DMS 273 (cell line): ENCODE data around the gene NOL9.
"Not testable (repeated sequence)": the region's sequence is repeated elsewhere in the genome, so short reads cannot be mapped to it uniquely, and the experiment has no call there.

Experiments
- DNase-seq: peaks from one replicate; lab custom pipeline; 2025; ENCODE audit not compliant: unreplicated experiment; lab: John Stamatoyannopoulos, UW

Gene NOL9

DNA sequence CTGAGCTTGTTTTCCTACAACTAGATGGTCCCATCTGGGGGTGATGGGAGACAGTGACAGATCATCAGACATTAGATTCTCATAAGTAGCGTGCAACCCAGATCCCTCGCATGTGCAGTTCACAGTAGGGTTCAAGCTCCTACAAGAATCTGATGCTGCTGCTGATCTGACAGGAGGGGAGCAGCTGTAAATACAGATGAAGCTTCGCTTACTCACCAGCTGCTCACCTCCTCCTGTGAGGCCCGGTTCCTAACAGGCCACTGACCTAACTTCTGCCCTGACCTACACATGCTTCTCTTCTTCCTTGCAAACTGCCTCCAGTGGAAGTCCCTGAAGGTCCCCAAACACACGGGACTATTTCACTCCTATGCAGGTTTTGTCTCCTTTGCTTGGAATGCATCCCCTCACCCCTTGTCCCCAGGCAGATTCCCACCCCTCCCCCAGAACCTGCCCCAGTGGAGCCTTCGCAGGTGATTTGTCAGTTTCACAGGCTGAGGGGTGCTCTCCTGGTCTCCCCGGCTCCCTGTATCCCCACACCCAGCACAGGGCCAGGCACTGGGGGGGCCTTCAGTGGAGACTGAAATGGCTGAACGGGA, 19.8 kb upstream of the NOL9 start:
- DNase-seq: peak; percentile 57

GRCh38 chr1:6572653-6573383, 18.5 kb upstream of the NOL9 start:
- DNase-seq: no peak

GRCh38 chr1:6570987-6571386, 16.7 kb upstream of the NOL9 start:
- DNase-seq: no peak

DNA sequence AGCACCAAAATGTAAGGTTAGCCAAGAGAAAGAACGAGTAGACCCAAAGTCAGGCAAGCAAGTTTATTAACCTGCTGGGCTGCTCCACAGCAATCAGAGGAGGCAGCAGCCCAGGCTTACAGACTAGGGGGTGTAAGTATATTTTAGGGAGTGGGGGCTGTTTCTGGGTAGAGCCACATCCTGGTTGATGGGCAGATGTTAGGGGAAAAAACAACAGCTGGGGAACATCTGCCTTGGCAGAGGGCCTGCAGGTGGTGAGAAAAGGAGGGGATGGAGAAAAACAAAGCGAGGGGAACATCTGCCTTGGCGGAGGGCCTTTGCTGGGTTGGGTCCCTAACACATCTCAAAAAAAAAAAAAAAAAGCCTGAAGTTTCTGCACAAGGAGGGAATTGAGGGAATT, 15.8 kb upstream of the NOL9 start:
- DNase-seq: peak; percentile 32

DNA sequence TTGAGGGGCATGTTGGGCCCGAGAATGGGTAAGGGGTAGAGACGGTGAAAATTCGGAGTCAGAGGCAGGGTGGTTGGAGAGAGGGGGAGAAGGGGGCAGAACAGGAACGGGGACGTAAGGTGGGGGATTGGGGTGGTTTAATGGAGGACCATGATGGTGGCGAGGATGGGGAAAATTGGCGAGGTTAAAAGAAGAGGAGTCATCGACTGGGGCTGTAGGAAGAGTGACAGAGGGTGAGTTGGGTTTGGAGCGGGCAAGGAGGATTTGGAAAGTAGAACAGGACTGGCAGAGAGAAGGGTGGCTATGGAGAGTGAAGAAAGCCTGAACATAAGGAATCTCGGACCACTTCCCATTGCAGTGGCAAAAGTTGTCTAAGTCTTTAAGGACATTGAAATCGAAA, 14.7 kb upstream of the NOL9 start:
- DNase-seq: no peak

DNA sequence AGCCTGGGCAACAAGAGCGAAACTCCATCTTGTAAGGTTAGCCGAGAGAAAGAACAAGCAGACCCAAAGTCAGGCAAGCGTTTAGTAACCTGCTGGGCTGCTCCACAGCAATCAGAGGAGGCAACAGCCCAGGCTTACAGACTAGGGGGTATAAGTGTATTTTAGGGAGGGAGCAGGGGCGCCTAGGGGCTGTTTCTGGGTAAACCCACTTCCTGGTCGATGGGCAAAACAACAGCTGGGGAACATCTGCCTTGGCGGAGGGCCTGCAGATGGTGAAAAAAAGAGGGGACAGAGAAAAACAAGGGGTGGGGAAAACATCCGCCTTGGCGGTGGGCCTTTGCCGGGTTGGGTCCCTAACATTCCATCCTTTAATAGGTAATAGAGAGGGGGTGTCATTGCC, 6.0 kb upstream of the NOL9 start:
- no peak for DNase-seq

DNA sequence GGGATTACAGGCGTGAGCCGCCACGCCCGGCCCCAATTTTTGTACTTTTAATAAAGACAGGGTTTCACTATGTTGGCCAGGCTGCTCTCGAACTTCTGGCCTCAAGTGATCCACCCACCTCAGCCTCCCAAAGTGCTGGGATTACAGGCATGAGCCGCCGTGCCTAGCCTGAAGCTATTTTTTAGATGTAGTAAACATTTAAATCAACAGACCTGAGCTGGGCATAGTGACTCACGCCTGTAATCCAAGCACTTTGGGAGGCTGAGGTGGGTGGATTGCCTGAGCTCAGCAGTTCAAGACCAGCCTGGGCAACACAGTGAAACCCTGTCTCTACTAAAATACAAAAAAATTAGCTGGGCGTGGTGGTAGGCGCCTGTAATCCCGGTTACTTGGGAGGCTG, 4.8 kb upstream of the NOL9 start:
- not testable (repeated sequence) for DNase-seq

DNA sequence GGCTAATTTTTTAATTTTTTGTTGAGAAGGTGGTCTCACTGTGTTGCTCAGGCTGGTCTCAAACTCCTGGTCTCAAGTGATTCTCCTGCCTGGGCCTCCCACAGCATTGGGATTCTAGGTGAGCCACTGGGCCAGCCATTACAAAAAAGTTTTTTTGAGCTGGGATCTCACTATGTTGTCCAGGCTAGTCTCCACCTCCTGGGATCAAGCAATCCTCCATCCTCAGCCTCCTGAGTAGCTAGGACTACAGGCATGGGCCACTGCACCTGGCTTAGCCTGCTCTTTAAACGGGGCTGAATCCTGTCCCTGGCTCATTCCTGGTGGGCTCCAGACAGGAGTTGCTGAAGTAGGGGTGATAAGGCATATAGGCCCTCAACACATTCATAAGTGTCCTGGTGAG, 3.3 kb upstream of the NOL9 start:
- no peak for DNase-seq

GRCh38 chr1:6554907-6555778, 830 bp upstream of the NOL9 start, which contains the start of gene TAS1R1:
Gene TAS1R1 (plus strand): TSS chr1:6555307. CDS start chr1:6555374, 67 bp downstream.
- peak; percentile 44 for DNase-seq

- peak; percentile 27 for DNase-seq
Observed at GRCh38 chr1:6547301-6547700, 7.0 kb downstream of the NOL9 start.

- no peak for DNase-seq
Observed at GRCh38 chr1:6546326-6546725, 8.0 kb downstream of the NOL9 start.

DNA sequence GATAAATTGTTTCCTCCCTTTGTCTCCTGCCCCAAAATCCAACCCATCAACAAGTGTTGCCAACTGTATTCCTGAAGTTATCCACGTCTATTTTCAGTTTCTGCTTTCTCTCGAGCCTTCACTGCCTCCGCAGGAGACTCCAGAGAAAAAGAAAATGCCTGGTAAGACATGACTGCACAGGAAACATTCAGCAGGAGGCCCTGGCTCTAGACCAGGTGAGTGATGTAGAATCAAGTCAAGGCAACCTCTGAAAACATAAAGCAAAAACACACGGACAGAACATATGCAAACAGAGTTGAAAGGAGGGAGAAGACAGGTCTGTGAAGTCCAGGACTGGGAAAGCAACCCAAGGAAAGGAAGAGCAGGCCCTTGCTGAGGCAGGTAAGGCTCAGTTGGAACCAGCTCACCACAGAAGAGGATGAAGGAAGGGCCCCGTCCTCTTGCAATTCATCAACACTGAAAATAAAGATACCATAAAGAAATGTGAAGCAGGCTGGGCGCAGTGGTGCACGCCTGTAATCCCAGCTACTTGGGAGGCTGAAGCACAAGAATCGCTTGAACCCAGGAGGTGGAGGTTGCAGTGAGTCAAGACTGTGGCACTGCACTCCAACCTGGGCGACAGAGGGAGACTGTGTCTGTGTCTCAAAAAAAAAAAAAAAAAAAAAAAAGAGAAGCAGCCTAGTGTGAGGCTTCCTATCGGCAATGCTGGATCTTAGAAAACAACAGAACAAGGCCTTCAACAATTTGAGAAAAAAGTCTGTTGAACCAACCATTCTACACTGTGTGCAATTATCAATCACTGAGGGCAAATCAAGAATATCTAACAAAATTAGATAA, 8.8 kb downstream of the NOL9 start:
- no peak for DNase-seq

DNA sequence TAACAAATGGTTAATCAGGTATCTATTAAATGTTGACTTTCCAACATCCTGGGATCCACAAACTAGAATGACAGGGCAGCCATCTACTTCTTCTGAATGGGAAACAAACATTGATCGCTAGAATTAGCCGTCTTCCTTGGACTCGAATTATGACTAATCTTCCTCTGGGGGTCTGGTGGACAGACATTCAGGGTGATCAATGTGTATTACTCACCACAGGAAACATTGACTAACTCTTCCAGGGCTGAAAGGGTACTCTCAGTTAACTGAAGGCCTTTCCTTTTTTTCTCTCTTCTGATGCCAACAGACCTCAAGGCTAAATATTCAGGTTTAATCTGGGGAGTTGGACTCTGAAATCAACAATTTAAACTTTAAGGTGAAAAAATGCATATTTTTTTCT, 9.5 kb downstream of the NOL9 start:
- DNase-seq: no peak

DNA sequence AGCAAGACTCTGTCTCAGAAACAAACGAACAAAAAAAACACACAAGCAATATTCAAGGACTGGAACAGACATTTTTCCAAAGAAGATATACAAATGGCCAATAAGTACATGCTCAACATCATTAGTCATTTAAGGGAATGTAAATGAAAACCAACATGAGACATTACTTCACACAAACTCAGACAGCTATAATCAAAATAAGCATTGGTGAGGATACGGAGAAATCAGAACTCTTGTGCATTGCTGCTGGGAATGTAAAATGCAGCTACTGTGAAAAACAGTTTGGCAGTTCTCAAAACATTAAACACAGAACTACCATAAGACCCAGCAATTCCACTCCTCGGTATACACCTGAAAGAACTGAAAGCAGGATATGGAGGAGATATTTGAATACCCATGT, 15.4 kb downstream of the NOL9 start:
- no peak for DNase-seq

GRCh38 chr1:6536291-6536690, 18.0 kb downstream of the NOL9 start:
- DNase-seq: no peak

- no peak for DNase-seq
Observed at GRCh38 chr1:6535214-6535613, 19.1 kb downstream of the NOL9 start.

- DNase-seq: no peak
Observed at GRCh38 chr1:6534248-6534822, 20.0 kb downstream of the NOL9 start.

- no peak for DNase-seq
Observed at GRCh38 chr1:6531996-6532395, 22.3 kb downstream of the NOL9 start.

- no peak for DNase-seq
Observed at GRCh38 chr1:6530504-6531160, 23.7 kb downstream of the NOL9 start.

- no peak for DNase-seq
Observed at GRCh38 chr1:6528492-6528891, 25.8 kb downstream of the NOL9 start.
